H9 (cell line): ENCODE measurements around the gene SNX12. TPM values are rescaled to one million over a fixed set of nuclear protein-coding genes. Genes with fewer than 3 reads are reported as not detected.
"Not testable (repeated sequence)": the region's sequence is repeated elsewhere in the genome, so short reads cannot be mapped to it uniquely, and the experiment has no call there.

ENCODE experiments used
- DNase-seq: peaks from one replicate; pipeline ENCODE4 v3.0.0-alpha.2; 2017
- H2AFZ ChIP-seq: one replicate; pipeline ENCODE4 v1.6.1; 2013; ENCODE audit warnings: mild to moderate bottlenecking, low read length, control low read depth, moderate library complexity
- H2AK5ac ChIP-seq: 2 replicates; pipeline ENCODE4 v1.6.1; 2013; ENCODE audit warnings: low read length, control low read depth, mixed read lengths; ENCODE audit not compliant: insufficient read length
- H2BK120ac ChIP-seq: one replicate; pipeline ENCODE4 v1.6.1; 2013; ENCODE audit warnings: low read depth, mild to moderate bottlenecking, low read length, control low read depth, inconsistent platforms; ENCODE audit not compliant: poor library complexity, severe bottlenecking
- H2BK12ac ChIP-seq: 2 replicates; pipeline ENCODE4 v1.6.1; 2013; ENCODE audit warnings: low read length, control low read depth, mixed read lengths, low read depth; ENCODE audit not compliant: insufficient read length
- H2BK15ac ChIP-seq: 2 replicates; pipeline ENCODE4 v1.6.1; 2013; ENCODE audit warnings: low read depth, low read length, control low read depth
- H2BK20ac ChIP-seq: one replicate; pipeline ENCODE4 v1.6.1; 2013; ENCODE audit warnings: low read depth, mild to moderate bottlenecking, low read length, control low read depth, inconsistent platforms; ENCODE audit not compliant: poor library complexity, severe bottlenecking
- H2BK5ac ChIP-seq: 2 replicates; pipeline ENCODE4 v1.6.1; 2013; ENCODE audit warnings: low read length, control low read depth, mixed read lengths; ENCODE audit not compliant: insufficient read length
- H3K14ac ChIP-seq: 2 replicates; pipeline ENCODE4 v1.6.1; 2013; ENCODE audit warnings: low read length, control low read depth; ENCODE audit not compliant: insufficient read depth
- H3K18ac ChIP-seq: 2 replicates; pipeline ENCODE4 v1.6.1; 2013; ENCODE audit warnings: low read depth, mild to moderate bottlenecking, mixed read lengths, low read length, control low read depth; ENCODE audit not compliant: insufficient read length
- H3K23ac ChIP-seq: 2 replicates; pipeline ENCODE4 v1.6.1; 2013; ENCODE audit warnings: low read length, control low read depth, mixed read lengths, low read depth; ENCODE audit not compliant: insufficient read length
- H3K23me2 ChIP-seq: 2 replicates; pipeline ENCODE4 v1.6.1; 2013; ENCODE audit warnings: low read depth, mild to moderate bottlenecking, mixed read lengths, low read length, control low read depth; ENCODE audit not compliant: insufficient read length, poor library complexity, severe bottlenecking
- H3K27ac ChIP-seq: 2 replicates; pipeline ENCODE4 v1.5.1; 2013; ENCODE audit warnings: low read length, control low read depth, mixed read lengths, low read depth; ENCODE audit not compliant: insufficient read length
- H3K27me3 ChIP-seq: 2 replicates; pipeline ENCODE4 v1.6.1; 2013; ENCODE audit warnings: low read length, control low read depth, inconsistent platforms; ENCODE audit not compliant: insufficient read depth
- H3K4ac ChIP-seq: 2 replicates; pipeline ENCODE4 v1.6.1; 2013; ENCODE audit warnings: low read depth, mild to moderate bottlenecking, control low read depth, inconsistent platforms, low read length, moderate library complexity
- H3K4me1 ChIP-seq: 2 replicates; pipeline ENCODE4 v1.6.1; 2013; ENCODE audit warnings: low read length, control low read depth, inconsistent platforms; ENCODE audit not compliant: insufficient read depth
- H3K4me2 ChIP-seq: 2 replicates; pipeline ENCODE4 v1.6.1; 2013; ENCODE audit warnings: low read length, control low read depth, mixed read lengths; ENCODE audit not compliant: insufficient read length, insufficient read depth
- H3K56ac ChIP-seq: 2 replicates; pipeline ENCODE4 v1.6.1; 2013; ENCODE audit warnings: low read depth, mild to moderate bottlenecking, mixed read lengths, low read length, control low read depth; ENCODE audit not compliant: insufficient read length
- H3K79me1 ChIP-seq: 2 replicates; pipeline ENCODE4 v1.6.1; 2013; ENCODE audit warnings: low read depth, mild to moderate bottlenecking, moderate library complexity, low read length, control low read depth, inconsistent platforms; ENCODE audit not compliant: insufficient read depth, poor library complexity, severe bottlenecking
- H3K79me2 ChIP-seq: 2 replicates; pipeline ENCODE4 v1.6.1; 2013; ENCODE audit warnings: low read length, control low read depth, inconsistent platforms; ENCODE audit not compliant: insufficient read depth
- H3K9ac ChIP-seq: 2 replicates; pipeline ENCODE4 v1.6.1; 2013; ENCODE audit warnings: low read length, control low read depth, mixed read lengths; ENCODE audit not compliant: insufficient read length; ENCODE audit errors: extremely low read depth
- H3K9me3 ChIP-seq: one replicate; pipeline ENCODE4 v1.6.1; 2013; ENCODE audit warnings: low read depth, low read length, inconsistent platforms; ENCODE audit not compliant: control insufficient read depth
- H3T11ph ChIP-seq: one replicate; pipeline ENCODE4 v1.6.1; 2013; ENCODE audit warnings: mild to moderate bottlenecking, low read length, control low read depth, inconsistent platforms
- H4K20me1 ChIP-seq: one replicate; pipeline ENCODE4 v1.6.1; 2013; ENCODE audit not compliant: control insufficient read depth, insufficient read length, insufficient read depth
- H4K5ac ChIP-seq: 2 replicates; pipeline ENCODE4 v1.6.1; 2013; ENCODE audit warnings: low read depth, mild to moderate bottlenecking, mixed read lengths, low read length, control low read depth; ENCODE audit not compliant: insufficient read length
- H4K8ac ChIP-seq: replicated peaks from 2 replicates; pipeline ENCODE4 v1.6.1; 2013; ENCODE audit warnings: low read length, control low read depth, mixed read lengths, low read depth; ENCODE audit not compliant: insufficient read length
- H4K91ac ChIP-seq: 2 replicates; pipeline ENCODE4 v1.6.1; 2013; ENCODE audit warnings: low read depth, mild to moderate bottlenecking, moderate library complexity, mixed read lengths, low read length, control low read depth; ENCODE audit not compliant: insufficient read length
- H3K27ac Mint-ChIP-seq, 3 experiments: 2 replicates in 2 of 3; 3 replicates in 1 of 3; pipeline ENCODE4 v1.8.0; 2020 to 2021; ENCODE audit warnings: mixed read lengths in 3 of 3, mild to moderate bottlenecking in 1 of 3, moderate library complexity in 1 of 3
- H3K27me3 Mint-ChIP-seq: 2 replicates; pipeline ENCODE4 v1.8.0; 2021; ENCODE audit warnings: low read depth, mild to moderate bottlenecking, moderate library complexity, mixed read lengths
- H3K36me3 Mint-ChIP-seq, 3 experiments: 2 replicates in 2 of 3; 3 replicates in 1 of 3; pipeline ENCODE4 v1.8.0; 2020 to 2021; ENCODE audit warnings: low read depth in 3 of 3, mixed read lengths in 3 of 3; ENCODE audit not compliant: insufficient read depth in 1 of 3
- H3K4me1 Mint-ChIP-seq, 2 experiments: 2 replicates each; pipeline ENCODE4 v1.8.0; 2020; ENCODE audit warnings: mixed read lengths in 2 of 2
- H3K4me3 Mint-ChIP-seq, 2 experiments: 2 replicates in 1 of 2; 3 replicates in 1 of 2; pipeline ENCODE4 v1.8.0; 2020 to 2021; ENCODE audit warnings: mild to moderate bottlenecking in 2 of 2, mixed read lengths in 2 of 2, moderate library complexity in 1 of 2
- H3K9me3 Mint-ChIP-seq, 2 experiments: 2 replicates in 1 of 2; 3 replicates in 1 of 2; pipeline ENCODE4 v1.8.0; 2020; ENCODE audit warnings: mild to moderate bottlenecking in 2 of 2, mixed read lengths in 2 of 2, moderate library complexity in 1 of 2
- CTCF ChIP-seq: fragments of 200-600 bp; sonication (generic); conservative IDR thresholded peaks from 3 replicates; pipeline ENCODE4 v1.8.0; 2021; ENCODE audit warnings: antibody characterized with exemption, mild to moderate bottlenecking
- WGBS: extraction: QIAGEN DNeasy Blood & Tissue Kit; methylation state at CpG from one replicate; pipeline ENCODE4 v1.1.7; 2013; ENCODE audit warnings: missing lambda C conversion rate, low lambda C conversion rate, mixed read lengths; ENCODE audit not compliant: insufficient read length; ENCODE audit errors: extremely low coverage; 5-methylcytosine and 5-hydroxymethylcytosine counted together
- total RNA-seq: library from RNA; stranded (reverse); gene quantifications from 2 replicates; pipeline ENCODE4 v1.2.1, GENCODE V29; 2021

Gene SNX12
- total RNA-seq, 1 experiment from 2014 or later = 69.1 TPM

GRCh38 chrX:71052721-71053120 lies 15.4 kb downstream of the SNX12 start:
- H3K4me3 Mint-ChIP-seq = peak overlapping the region; percentile 62 to 82
- no peak for TF ChIP-seq CTCF
- Histone ChIP-seq H2BK20ac (no peak overlapping the region), H3K23ac (no peak overlapping the region), H3K9ac (no peak overlapping the region), H4K91ac (no peak overlapping the region), H3K18ac (no peak overlapping the region), H3T11ph (no peak overlapping the region), H3K4me1 (no peaks in the 10 kb centered on the region), H3K23me2 (no peaks in the 10 kb centered on the region), H2BK15ac (no peak overlapping the region), H3K14ac (no peak overlapping the region), H2AK5ac (no peak overlapping the region), H4K5ac (no peak overlapping the region), H3K27me3 (no peaks in the 10 kb centered on the region), H3K9me3 (peaks cover 6% of the 10 kb centered on the region), H3K56ac (no peak overlapping the region), H2BK12ac (no peak overlapping the region), H2AFZ (no peak overlapping the region), H2BK5ac (no peak overlapping the region), H3K4me2 (peak overlapping the region; percentile 49), H3K4ac (no peak overlapping the region), H3K27ac (no peak overlapping the region), H4K8ac (no peak overlapping the region), H3K79me1 (no peaks in the 10 kb centered on the region), H3K79me2 (no peaks in the 10 kb centered on the region), H2BK120ac (no peak overlapping the region), H4K20me1 (no peaks in the 10 kb centered on the region)
- WGBS = no CpG with 5 or more reads among the region's 7 CpGs
- H3K36me3 Mint-ChIP-seq = peaks cover 0 to 19% (median 0%) of the 10 kb centered on the region in 3 experiments; a peak in 3 of 7 replicates
- peaks cover 49 to 53% of the 10 kb centered on the region in 2 experiments for H3K9me3 Mint-ChIP-seq
- peak overlapping the region in 1 of 3 experiments; percentile 62; a peak in 2 of 7 replicates for H3K27ac Mint-ChIP-seq
- 0 out of 4 replicates have a peak, but pooled peaks cover 0 to 3% of the 10 kb centered on the region in 2 experiments for H3K4me1 Mint-ChIP-seq
- no peaks in the 10 kb centered on the region for H3K27me3 Mint-ChIP-seq
- no peak for DNase-seq

- H4K91ac ChIP-seq, H3K4me1 Mint-ChIP-seq, H4K5ac ChIP-seq, H3K27me3 ChIP-seq, H3K27ac Mint-ChIP-seq, H2BK12ac ChIP-seq, H2AK5ac ChIP-seq, H3K4ac ChIP-seq, H2BK120ac ChIP-seq, H2BK5ac ChIP-seq, DNase-seq, H3K79me2 ChIP-seq, H2BK20ac ChIP-seq, H3K27ac ChIP-seq, H3K4me3 Mint-ChIP-seq, H3K36me3 Mint-ChIP-seq, H3K4me2 ChIP-seq, H3K23me2 ChIP-seq, H4K20me1 ChIP-seq, H3K9ac ChIP-seq, H3K23ac ChIP-seq, H3K27me3 Mint-ChIP-seq, H3K4me1 ChIP-seq, H2AFZ ChIP-seq, H3K56ac ChIP-seq, H4K8ac ChIP-seq, H3K18ac ChIP-seq, H3K14ac ChIP-seq, H3K79me1 ChIP-seq, H3T11ph ChIP-seq, H2BK15ac ChIP-seq: not testable (repeated sequence)
- WGBS = no CpG with 5 or more reads among the region's 8 CpGs
- peaks cover 61 to 63% of the 10 kb centered on the region in 2 experiments for H3K9me3 Mint-ChIP-seq
- H3K9me3 ChIP-seq = peaks cover 11% of the 10 kb centered on the region
Observed at GRCh38 chrX:71047891-71048290, 20.2 kb downstream of the SNX12 start.
